Measurements from ENCODE around the gene RASD2.

The RASD2 gene

DNA sequence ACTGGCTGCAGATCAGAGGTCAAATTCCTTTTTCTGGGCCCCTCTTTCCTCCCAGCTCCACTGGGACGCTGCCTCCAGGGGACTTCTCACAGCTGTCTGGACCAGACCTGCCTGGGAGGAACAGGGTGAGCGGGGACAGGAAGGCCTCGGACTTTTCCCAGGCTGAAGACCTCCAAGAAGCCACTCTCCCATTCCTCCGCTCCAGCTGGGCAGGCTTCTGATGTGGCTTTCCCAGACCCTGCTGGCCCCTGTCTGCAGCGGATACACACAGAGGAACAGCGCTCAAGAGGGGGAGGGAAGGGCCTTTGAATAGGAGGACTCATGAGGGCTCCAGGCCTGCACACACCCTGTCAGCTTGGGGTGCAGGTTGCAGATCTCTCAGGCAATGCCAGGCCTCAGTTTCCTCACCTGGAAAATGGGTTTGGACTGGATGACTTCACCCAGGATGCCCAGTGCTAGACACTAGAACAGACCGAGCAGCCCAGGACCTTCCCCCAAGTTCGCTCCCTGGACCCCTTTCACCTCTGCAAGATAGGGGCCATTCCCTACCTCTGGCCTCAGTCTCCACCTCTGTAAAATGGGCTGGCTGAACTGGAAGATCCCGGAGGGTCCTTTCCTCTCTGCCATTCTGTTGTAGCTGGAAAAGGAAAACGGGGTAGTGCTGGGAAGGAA is 39.9 kb downstream of the RASD2 start:
- TF ChIP-seq CTCF (IDR thresholded peaks at IDR 0.05; ENCODE audit: extremely low read depth, insufficient read depth, missing control alignments), result no peak
- in situ Hi-C loops (cut with MboI; ENCODE audit: low pct_unique_long_range_greater_than_20kb, low sequenced_read_pairs, unreplicated experiment), result loop anchor here (10.0 kb wide), 2 partner anchors 156 to 226 kb away; no protein-coding TSS in a partner anchor
- no peak for DNase-seq (ENCODE audit: low spot score)

GRCh38 chr22:35581023-35581413 is 40.4 kb downstream of the RASD2 start:
- TF ChIP-seq CTCF (IDR thresholded peaks at IDR 0.05; ENCODE audit: extremely low read depth, insufficient read depth, missing control alignments), result no peak
- in situ Hi-C loops (cut with MboI; ENCODE audit: low pct_unique_long_range_greater_than_20kb, low sequenced_read_pairs, unreplicated experiment), result loop anchor here (10.0 kb wide), 2 partner anchors 156 to 226 kb away; no protein-coding TSS in a partner anchor
- DNase-seq (ENCODE audit: low spot score), result no peak

GRCh38 chr22:35582218-35582860 is 41.7 kb downstream of the RASD2 start:
- no peak for DNase-seq (ENCODE audit: low spot score)
- in situ Hi-C loops (cut with MboI; ENCODE audit: low pct_unique_long_range_greater_than_20kb, low sequenced_read_pairs, unreplicated experiment), result loop anchor here (10.0 kb wide), 2 partner anchors 158 to 228 kb away; no protein-coding TSS in a partner anchor
- no peak for TF ChIP-seq CTCF (IDR thresholded peaks at IDR 0.05; ENCODE audit: extremely low read depth, insufficient read depth, missing control alignments)

GRCh38 chr22:35582861-35583670 is 42.4 kb downstream of the RASD2 start:
- peak; percentile 87 for DNase-seq (ENCODE audit: low spot score)
- in situ Hi-C loops (cut with MboI; ENCODE audit: low pct_unique_long_range_greater_than_20kb, low sequenced_read_pairs, unreplicated experiment), result loop anchor here (10.0 kb wide), 2 partner anchors 158 to 228 kb away; no protein-coding TSS in a partner anchor
- TF ChIP-seq CTCF (IDR thresholded peaks at IDR 0.05; ENCODE audit: extremely low read depth, insufficient read depth, missing control alignments), result peak; percentile 88

- no peak for DNase-seq (ENCODE audit: low spot score)
- in situ Hi-C loops (cut with MboI; ENCODE audit: low pct_unique_long_range_greater_than_20kb, low sequenced_read_pairs, unreplicated experiment), result loop anchor here (10.0 kb wide), 2 partner anchors 162 to 232 kb away; no protein-coding TSS in a partner anchor
- TF ChIP-seq CTCF (IDR thresholded peaks at IDR 0.05; ENCODE audit: extremely low read depth, insufficient read depth, missing control alignments), result no peak
Observed at GRCh38 chr22:35586771-35587170, 46.1 kb downstream of the RASD2 start.

GRCh38 chr22:35587447-35587870 is 46.8 kb downstream of the RASD2 start:
- no peak for TF ChIP-seq CTCF (IDR thresholded peaks at IDR 0.05; ENCODE audit: extremely low read depth, insufficient read depth, missing control alignments)
- no peak for DNase-seq (ENCODE audit: low spot score)
- in situ Hi-C loops (cut with MboI; ENCODE audit: low pct_unique_long_range_greater_than_20kb, low sequenced_read_pairs, unreplicated experiment), result loop anchor here (10.0 kb wide), 2 partner anchors 163 to 233 kb away; no protein-coding TSS in a partner anchor

Data from GM13977 (cell line).